Erythroblast (primary cell): ENCODE results near the gene PDK3.

Source experiments
- DNase-seq, 2 experiments: peaks; one replicate each; lab custom pipeline; 2025; lab: John Stamatoyannopoulos, UW
- GATA1 ChIP-seq: IDR thresholded peaks from 2 replicates; pipeline ENCODE4 v1.6.1; 2011; ENCODE audit warnings: low read depth, mild to moderate bottlenecking, control low read depth, low read length, moderate library complexity
- POLR2A ChIP-seq: IDR thresholded peaks from 2 replicates; pipeline ENCODE4 v1.6.1; 2011; ENCODE audit warnings: mild to moderate bottlenecking, low read length

The PDK3 gene

DNA sequence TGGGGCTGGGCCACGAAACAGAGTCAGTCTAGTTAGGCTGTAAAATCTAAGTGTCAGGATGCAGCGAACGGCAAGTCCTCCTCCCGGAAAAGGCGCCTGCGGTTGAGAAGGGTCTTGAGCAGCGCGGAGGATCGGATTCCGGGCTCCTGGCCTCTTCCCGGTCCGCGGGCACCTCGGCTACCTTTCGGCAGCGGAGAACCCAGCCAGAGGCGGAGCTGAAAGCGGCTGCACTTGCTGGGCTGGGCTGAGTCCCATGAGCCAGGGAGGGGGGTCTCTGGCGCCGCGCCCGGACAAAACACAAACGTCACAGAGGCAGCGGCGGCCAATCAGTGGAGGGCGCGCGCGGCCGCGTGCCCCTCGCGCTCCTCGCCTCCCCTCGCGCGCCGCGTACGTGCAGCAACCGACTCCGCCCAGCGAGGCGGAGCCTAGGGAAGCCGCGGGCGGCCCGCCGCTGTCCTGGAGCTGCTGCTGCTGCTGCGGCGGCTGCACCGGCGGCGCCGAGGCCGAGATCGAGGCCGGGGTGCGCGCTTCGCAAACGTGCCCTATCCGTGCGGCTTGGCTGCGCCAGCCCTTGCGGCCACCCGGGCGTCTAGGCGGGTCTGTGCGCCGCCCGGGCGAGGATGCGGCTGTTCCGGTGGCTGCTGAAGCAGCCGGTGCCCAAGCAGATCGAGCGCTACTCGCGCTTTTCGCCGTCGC is at the start of gene PDK3:
Gene PDK3, plus strand, starts transcription at position 451 of the 696 bp plus-strand sequence. Its CDS starts 170 bp downstream, at position 621.
- peak; percentile 73 for TF ChIP-seq POLR2A
- TF ChIP-seq GATA1: no peak
- peak; percentile 93 to 94 for DNase-seq

DNA sequence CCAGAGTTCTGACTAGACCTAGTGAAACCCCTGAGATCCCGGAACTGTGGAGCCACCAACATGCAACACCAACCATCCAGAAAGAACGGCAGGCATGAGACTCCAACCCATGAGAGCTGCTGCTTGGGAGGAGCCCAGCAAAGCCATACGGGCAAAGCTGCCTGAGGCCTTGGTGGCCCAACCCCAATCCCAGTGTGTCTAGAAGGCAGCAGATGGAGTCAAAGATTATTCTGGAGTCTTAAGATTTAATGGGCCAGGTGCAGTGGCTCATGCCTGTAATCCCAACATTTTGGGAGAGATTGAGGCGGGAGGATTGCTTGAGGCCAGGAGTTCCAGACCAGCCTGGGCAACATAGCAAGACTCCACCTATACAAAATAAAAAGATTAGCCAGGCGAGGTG is 49.2 kb upstream of the PDK3 start:
- no peak for DNase-seq
- no peak for TF ChIP-seq POLR2A
- no peak for TF ChIP-seq GATA1

DNA sequence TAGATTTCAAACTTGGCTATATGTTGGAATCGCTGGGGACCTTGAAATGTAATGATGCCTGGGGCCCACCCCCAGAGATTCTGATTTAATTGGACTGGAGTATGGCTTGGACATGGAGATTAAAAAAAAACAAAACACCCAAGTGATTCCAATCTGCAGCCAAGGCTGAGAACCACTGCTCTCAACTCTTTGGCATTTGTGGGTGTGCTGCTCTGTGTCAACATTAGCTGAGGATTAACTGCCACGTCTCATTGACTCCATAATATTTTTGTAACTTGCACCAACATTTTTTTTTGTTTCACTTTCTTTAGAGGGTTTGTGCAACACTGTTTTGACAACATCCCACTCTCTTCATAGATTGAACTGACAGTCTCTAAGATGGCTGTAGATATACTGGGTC is 41.1 kb upstream of the PDK3 start:
- no peak for DNase-seq
- TF ChIP-seq POLR2A (no peak), GATA1 (no peak)

DNA sequence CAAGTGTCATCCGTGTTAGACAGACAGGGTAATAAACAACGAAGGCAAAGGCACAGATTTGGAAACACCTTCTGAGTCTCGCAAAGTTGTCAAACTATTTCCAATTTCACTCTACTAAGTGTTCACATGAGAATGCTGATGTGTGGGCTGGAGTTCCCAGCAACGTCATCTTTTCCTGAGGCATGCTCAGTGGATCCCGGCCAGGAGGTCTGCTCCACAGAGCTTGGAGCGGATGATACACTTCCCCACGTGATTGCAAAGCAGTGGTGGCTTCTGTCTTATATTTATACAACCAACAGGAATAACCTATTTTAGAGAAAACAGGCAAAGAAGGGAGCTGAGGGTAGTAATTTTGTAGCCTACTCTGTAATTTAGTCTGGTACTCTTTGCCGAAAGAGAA is 40.1 kb upstream of the PDK3 start:
- DNase-seq: no peak
- no peak for TF ChIP-seq POLR2A
- TF ChIP-seq GATA1: no peak

DNA sequence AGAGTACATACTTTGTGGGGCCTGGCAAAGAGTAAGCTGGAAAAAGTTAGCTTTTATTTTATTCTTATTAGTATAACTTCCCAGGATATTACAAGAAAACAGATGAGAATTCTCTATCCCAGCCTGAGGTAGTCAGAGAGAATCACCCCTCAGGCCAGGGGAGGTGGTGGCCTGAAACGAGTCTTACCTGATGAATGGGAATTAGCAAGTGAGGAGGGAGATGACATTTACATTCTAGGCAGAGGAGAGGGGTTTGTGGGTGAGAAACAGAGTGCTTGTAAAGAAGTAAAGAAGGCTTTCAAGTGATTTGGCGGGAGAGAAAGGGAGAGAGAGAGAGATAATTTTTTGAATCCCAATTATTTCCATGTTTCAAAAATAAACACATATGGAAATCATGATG is 39.3 kb upstream of the PDK3 start:
- TF ChIP-seq POLR2A (no peak), GATA1 (no peak)
- no peak for DNase-seq

DNA sequence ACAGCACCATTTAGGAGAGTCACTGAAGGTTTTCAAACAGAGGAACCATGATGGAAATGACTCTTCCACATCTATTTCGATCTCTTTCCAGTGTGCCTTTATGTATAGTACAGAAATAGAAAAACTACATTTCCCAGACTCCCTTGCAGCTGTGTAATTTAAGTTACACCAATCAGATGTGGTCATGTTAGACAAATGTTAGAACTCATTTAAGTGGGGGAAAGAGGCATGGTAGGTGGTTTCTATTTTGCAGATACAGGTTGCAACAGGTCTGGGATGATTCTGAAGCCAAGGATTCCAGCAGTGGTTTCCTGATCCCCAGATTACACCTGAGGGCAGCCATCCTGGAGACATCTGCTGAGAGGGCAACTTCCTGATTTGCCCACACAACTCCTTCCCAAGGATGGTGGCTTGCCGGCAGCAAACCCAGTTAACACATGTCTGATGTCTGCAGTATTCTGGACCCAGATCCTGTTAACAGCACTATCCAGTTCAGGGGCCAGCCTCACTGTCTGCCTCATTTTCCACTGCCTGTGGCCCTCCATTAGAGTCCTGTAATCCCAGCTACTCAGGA is 38.7 kb upstream of the PDK3 start:
- peak in 1 of 2 experiments; percentile 2 for DNase-seq
- TF ChIP-seq GATA1 (no peak), POLR2A (no peak)

DNA sequence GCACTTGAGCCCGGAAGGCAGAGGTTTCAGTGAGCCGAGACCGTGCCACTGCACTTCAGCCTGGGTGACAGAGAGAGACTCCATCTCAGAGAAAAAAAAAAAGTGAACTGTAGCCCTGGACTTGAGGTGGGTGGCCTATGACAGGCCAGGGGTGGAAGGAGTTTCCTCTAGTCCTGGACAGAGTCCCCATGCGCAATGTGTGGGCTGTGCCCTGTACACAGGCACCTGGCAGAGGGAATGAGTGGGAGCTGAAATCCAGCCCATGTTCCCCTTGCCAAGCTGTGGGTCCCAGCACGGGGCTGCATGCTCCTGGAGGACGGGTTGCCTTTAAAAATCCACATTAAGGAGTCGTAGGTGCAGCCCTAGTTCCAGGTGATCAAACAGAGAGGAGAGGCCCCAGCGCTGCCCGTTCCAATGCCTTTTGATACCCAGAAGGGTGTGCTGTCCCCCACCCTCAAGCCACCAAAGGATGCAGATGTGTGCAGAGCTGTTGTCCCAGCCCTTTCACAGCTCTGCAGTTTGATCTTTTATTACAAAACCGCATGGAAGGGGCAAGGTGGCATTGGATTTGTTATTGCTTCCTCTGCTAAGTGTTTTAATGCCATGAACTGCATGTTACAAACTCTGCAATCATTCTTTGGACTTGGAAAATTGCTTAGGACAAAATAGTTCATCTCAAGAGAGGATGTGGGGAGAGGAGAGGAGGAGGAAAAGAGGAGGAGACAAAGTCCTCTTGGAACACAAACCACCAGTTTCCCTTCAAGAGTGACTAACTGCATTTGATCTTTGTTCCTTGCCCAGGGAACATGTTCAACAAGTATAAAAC is 38.0 kb upstream of the PDK3 start:
- no peak for TF ChIP-seq POLR2A
- DNase-seq: no peak

DNA sequence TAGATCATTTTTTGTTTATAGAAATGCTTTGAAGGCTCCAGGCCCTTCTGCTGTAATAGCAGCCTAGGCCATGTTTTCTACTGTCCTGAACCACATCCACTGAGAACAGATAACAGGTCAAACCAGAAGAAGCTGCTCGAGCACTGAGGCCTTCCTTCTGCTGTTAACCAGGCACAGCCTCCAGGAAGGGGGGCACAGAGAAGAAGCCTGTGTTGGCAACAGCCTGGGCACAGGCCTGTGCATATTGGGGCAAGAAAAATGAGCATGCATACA is 37.4 kb upstream of the PDK3 start:
- no peak for DNase-seq
- TF ChIP-seq GATA1 (no peak), POLR2A (no peak)

DNA sequence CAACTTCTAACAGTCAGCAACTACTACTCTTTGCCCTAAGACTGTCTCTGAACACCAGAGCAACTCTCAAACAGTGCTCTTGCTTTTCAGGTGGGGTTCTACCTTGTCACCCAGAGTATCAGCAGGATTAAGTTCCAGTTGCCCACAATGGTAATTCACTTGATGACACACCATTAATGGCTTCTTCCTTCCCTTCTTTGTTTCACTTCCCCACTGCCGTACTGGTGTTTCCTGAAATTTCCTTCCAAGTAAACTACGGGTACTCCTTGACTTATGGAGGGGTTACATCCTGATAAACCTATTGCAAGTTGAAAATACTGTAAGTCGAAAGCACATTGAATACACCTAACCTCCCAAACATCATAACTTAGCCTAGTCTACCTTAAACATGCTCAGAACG is 36.6 kb upstream of the PDK3 start:
- TF ChIP-seq GATA1 (no peak), POLR2A (no peak)
- DNase-seq: no peak

DNA sequence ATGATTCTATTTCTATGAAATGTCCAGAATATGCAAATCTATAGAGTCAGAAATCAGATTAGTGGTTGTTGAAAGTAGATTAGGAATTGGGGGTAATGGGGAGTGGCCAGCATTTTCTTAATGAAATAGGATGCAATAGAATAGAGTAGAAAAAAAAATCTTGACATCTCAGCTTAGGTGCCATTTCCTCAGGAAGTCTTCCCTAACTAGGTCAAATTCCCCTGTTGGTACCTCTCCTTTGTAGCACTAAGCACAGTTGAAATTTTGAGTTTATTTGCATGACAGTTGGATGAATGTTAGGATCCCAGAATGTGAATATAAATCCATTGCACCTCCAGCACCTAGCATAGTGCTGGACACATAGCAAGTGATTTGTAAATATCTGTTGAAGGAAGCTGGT is 30.0 kb upstream of the PDK3 start:
- DNase-seq: no peak
- TF ChIP-seq POLR2A (no peak), GATA1 (no peak)

DNA sequence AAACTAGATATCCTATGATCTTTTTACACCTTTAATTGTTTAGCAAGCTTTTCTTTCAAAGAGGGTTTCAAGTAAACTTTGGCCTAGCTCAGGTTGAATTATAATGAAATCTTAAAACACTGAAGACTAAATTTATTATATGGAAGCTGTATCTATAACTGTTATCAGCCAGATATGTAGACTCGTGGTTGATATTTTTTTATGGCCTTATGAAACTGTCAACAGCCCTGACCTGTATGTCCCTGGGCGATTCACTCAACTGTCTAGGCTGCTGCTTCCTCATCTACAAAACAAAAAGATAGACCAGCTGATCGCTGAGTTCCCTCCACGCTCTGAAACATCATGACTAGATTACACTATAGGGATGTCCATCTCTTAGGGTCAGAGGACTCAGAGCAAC is 21.2 kb upstream of the PDK3 start:
- TF ChIP-seq POLR2A: no peak
- TF ChIP-seq GATA1: no peak
- DNase-seq: no peak

DNA sequence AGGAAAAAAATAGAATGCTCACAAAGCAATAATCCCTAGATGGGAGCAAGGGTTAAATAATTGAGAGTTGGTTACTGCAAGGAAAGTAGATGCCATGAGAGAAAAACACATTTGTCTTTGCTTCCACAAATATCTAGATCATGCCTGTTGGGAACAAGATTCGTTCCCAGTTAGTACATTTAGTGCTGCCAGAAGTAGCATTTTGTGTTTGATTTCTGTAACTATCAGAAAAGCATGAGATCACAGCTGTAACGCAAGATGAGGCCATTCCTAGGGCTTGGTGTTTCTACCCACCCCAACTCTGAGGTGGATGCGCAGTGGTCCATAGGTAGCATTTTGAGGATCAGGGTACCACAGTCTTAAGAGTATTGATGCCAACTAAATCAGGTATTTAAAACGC is 20.4 kb upstream of the PDK3 start:
- no peak for DNase-seq
- TF ChIP-seq POLR2A: no peak
- TF ChIP-seq GATA1: no peak

DNA sequence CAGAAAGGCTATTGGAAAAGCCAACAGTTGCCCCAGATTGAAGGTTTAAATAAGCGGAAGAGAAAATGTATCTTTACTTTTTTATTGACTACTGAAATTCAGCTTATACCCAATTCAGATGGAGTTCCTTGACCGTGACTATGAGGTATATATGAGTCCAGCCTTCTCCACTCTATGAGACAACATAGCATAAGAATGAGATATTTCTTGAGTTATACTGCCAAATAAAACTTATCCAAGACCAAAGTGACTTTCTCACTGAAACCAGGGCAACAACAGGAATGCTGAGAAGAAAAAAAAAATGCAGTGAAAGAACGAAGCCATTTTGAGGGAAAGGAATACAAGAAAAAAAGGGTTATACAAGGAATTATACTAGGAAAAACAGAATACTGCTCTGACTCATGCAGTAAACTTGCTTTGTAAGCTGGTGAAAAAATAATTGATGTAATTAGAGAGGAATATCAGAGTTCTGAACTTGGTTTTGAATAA is 16.3 kb upstream of the PDK3 start:
- no peak for TF ChIP-seq GATA1
- TF ChIP-seq POLR2A: no peak
- no peak for DNase-seq

DNA sequence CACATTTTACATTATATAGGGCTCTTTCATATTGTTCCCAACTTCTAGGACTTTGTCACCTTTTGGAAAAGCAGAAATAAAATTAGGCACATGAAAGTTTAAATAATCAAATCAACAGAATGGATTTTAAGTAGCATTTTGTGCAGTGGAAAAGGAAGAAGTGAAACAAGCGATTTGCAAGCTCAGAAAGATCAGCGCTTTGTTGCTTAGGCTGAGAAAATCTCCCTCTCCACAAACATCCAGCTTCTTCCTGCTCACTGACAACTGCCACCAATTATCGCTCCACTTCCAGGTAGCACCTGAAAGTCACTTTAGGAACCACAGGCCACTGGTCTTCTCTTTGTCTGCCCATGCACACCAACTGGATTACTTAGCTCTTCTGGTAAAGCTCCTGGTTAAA is 2.0 kb upstream of the PDK3 start:
- TF ChIP-seq POLR2A (no peak), GATA1 (no peak)
- DNase-seq: no peak
